ENCODE measurements around the gene CPED1.
A peak's percentile ranks its signal among the peaks of the same experiment; 100 is the strongest.
"Not testable (repeated sequence)": the region's sequence is repeated elsewhere in the genome, so short reads cannot be mapped to it uniquely, and the experiment has no call there.

The CPED1 gene

DNA sequence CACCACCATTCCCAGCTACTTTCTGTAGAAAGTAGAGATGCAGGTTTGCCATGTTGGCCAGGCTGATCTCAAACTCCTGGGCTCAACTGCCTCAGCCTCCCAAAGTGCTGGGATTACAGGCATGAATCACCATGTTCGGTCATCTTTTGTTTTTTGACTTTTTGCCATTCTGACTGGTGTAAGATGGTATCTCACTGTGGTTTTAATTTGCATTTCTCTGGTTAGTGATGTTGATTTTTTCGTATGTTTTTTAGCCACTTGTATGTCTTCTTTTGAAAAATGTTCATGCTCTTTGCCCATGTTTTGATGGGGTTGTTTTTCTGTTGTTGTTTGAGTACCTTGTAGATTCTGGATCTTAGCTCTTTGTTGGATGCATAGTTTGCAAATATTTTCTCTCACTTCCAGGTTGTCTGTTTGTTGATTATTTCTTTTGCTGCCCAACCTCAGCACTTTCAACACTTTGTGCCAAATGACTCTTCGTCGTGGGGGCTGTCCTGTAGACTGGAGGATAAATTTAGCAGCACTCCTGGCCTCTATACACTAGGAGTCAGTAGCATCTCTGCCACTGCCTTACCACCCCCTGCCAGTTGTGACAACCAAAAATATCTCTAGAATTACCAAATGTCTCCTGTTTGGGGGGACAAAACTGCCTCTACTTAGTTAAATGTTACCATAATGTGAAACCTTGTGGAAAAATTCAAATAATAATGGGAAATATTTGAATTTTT is 6.5 kb upstream of the CPED1 start:
- DNase-seq, result peak; percentile 54

GRCh38 chr7:120983592-120983991 is 4.9 kb upstream of the CPED1 start:
- not testable (repeated sequence) for DNase-seq

DNA sequence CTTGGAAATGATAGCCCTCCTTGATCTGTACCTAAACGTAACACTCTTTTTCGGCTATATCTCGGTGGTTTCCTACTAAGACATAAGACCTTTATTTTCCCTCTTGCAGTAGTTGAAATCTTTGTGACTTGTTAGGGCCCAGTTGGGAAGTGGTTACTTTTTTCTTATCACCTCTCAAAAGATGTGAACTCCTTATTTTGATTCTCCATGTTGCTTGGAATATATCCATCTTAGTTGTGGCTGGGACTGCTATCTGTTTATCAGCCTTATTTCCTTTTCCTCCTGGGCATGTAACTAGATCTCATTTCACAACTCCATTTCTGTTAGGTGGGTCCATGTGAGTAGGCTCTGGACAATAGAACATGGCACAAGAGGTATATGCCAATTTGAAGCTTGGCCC is 4.1 kb upstream of the CPED1 start:
- peak; percentile 57 for DNase-seq

- no peak for DNase-seq
These were observed 3.3 kb upstream of the CPED1 start for GRCh38 chr7:120985130-120985758.

DNA sequence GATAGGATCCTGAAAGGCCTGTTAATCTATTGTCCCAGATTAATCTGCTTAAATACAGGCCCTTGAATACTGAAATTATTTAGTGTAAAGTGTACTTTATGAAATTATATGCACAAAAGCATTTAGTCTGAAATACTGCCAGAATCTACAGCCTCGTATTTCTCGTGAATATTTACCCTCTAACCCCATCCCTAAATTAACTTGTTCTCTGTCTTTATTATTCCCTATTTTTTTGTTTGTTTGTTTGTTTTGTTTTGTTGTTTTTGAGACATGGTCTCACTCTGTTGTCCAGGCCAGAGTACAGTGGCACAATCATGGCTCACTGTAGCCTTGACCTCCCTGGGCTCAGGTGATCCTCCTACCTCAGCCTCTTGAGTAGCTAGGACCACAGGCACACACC is 2.7 kb upstream of the CPED1 start:
- DNase-seq, result no peak

- DNase-seq, result no peak
These were observed 1.9 kb upstream of the CPED1 start for GRCh38 chr7:120986650-120987049.

DNA sequence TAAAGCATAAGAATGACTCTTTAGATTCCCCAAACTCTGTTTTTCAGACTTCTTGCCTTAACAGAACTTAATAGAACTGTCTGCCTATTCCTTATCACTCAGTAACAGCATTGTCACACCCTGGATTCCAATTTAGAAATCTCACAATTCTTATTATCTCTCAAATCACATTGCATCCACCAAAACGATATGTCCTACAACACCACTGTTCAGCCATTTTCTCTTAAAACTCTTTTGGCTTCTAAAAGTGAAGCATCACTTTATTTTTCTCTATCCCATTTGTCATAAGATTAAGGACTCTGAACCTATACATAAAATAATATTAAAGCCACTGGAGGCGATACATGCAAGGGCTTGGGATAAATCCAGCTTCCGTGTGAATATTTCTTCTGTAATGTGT is 1.2 kb upstream of the CPED1 start:
- DNase-seq, result peak; percentile 79

GRCh38 chr7:120987683-120988590 is 574 bp upstream of the CPED1 start:
- peak; percentile 98 for DNase-seq

GRCh38 chr7:120989257-120990220 is 1.0 kb downstream of the CPED1 start:
- DNase-seq, result no peak

- no peak for DNase-seq
These were observed 2.1 kb downstream of the CPED1 start for GRCh38 chr7:120990468-120991118.

- DNase-seq, result no peak
These were observed 2.6 kb downstream of the CPED1 start for GRCh38 chr7:120991161-120991560.

DNA sequence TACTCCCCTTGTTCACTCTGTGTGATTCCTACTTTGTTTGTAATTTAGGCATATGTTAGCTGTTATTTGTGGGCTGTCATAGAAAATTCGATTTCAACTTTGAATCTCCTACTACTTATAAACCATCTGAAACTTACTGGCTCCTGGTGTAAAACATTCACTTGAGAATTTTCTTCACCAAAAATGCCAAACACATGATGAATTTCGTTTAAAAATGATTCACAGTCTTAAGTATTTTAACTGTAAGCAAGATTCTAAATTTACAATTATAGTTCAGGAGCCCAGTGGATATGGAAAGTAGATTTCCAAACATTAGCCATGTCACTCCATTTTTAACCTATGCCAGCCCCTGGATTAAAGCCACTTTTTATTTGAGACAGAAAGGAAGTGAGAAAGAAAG is 3.1 kb downstream of the CPED1 start:
- DNase-seq, result no peak

GRCh38 chr7:120992272-120992964 is 3.9 kb downstream of the CPED1 start:
- no peak for DNase-seq

DNA sequence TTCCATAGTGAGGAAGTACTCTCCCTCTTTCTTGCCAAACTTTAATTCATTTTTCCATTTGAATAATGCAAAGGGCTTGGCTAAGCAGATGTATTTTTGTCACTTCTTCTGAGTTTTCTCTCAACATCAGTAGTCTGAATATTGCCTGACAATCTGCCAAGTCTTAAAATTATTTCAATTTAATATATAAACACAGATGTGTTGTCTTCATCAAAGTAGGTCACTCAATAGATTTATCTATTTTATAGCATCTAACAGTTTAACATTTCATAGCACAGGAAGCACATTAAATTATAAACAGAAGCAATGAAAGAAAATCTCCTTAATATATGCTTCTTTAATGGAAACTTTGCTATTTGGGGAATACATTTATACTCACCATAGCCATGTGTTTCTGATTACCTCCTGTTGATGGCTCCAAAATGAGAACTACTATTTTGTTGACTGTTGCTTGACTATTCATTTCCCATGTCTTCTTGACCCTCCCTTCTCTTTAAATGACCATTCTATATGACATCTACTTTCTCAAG is 4.5 kb downstream of the CPED1 start:
- no peak for DNase-seq

GRCh38 chr7:120993553-120994191 is 5.2 kb downstream of the CPED1 start:
- no peak for DNase-seq

GRCh38 chr7:120994512-120995410 is 6.2 kb downstream of the CPED1 start:
- no peak for DNase-seq

DNA sequence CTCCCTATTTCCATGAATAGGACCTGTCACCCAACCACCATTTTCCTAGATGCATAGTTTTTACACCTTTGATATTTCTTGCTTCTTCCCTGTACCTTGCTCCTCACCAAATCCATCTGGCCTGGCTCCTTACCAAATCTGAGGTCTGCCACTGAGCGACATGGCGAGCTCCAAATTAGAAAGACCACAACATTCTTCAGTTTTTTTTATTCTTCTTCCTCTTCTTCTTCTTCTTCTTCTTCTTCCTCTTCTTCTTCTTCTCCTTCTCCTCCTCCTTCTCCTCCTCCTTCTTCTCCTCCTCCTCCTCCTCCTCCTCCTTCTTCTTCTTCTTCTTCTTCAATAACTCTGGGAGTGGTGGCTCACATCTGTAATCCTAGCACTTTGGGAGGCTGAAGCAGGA is 7.1 kb downstream of the CPED1 start:
- peak; percentile 59 for DNase-seq

DNA sequence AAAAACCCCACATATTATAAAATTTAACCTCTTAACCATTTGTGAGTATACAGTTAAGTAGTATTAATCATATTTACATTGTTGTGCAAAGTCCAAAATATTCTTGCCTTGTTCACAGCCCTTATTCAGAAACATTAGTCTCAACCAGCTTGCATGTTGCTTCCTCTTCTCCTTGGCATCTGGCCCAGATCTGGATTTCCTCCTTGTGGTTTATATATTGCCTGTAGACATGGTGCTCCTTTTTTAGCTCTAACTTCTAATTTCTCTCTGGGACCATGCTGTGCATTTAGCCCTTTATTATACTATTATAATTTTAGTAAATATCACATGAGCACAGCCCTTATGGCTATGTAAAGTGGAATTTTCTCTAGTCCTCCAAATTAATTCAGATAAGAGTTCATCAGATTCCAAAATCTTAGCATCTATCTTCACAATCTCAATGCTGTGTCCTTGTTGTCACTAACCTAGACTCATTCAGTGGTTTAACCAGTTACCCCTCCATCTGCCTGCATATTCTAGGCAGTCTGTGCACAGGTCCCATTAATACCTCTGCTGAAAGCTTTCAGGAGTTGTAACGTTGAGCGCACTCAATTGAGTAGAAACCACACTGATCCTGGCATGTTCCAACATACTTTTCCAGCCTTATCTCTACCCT is 7.9 kb downstream of the CPED1 start:
- peak; percentile 97 for DNase-seq

GRCh38 chr7:120996988-120997345 is 8.5 kb downstream of the CPED1 start:
- no peak for DNase-seq

All from hematopoietic multipotent progenitor cell treated with erythropoietin and hydrocortisone succinate and interleukin-3 and kit ligand, for 4 days (in vitro differentiated cells).